K562 (cell line): ENCODE results near the gene PI4K2A. TPM values are rescaled to one million over a fixed set of nuclear protein-coding genes. Genes with fewer than 3 reads are reported as not detected.

Source experiments
- ATAC-seq: fragments of 200-7000 bp; cut with Tn5 transposase; 3 replicates; pipeline ENCODE4 v1.9.1; 2020; ENCODE audit warnings: moderate library complexity
- BruUV-seq: library from RNA; stranded (reverse); fragments of 400-500 nt; replicated peaks from 2 replicates; lab custom pipeline; 2021; lab: Mats Ljungman, UMichigan
- CTCF ChIA-PET: fragments of 300-600 bp; formaldehyde crosslinking; extraction: SDS; loops from one replicate; lab custom pipeline; 2021; ENCODE audit warnings: low intra/inter-chr PET ratio; lab: Yijun Ruan, JAX
- POLR2A ChIA-PET: fragments of 300-600, 350-650 bp; sonication (Branson Sonifier 250); formaldehyde crosslinking; extraction: SDS; loops from one replicate; lab custom pipeline; 2021; ENCODE audit warnings: antibody characterized with exemption, inconsistent platforms; lab: Yijun Ruan, JAX
- DNase-seq, 4 experiments: peaks; one replicate each; pipeline versions ENCODE4 v3.0.0 to v3.0.0-alpha.2; 2011 to 2018; ENCODE audit warnings: low spot score in 3 of 4, mixed read lengths in 3 of 4; ENCODE audit errors: extremely low read depth in 1 of 4
- FAIRE-seq: peaks from 2 replicates; lab custom pipeline; 2011; peaks lifted over from hg19 to GRCh38; lab: Jason Lieb, UNC
- H2AFZ ChIP-seq: 2 replicates; pipeline ENCODE4 v1.6.0; 2011; ENCODE audit warnings: low read depth, low read length, control low read depth, inconsistent platforms
- H3K27ac ChIP-seq: fragments of 200-600 bp; 3 replicates; pipeline ENCODE4 v1.8.0; 2011; ENCODE audit warnings: low read depth, mild to moderate bottlenecking, control low read depth, inconsistent platforms, low read length, moderate library complexity, mixed read lengths; ENCODE audit errors: extremely low read depth
- H3K27me3 ChIP-seq, 2 experiments: fragments of 300-600 bp in 1 of 2; 2 replicates in 1 of 2; 3 replicates in 1 of 2; pipeline versions ENCODE4 v1.6.0 to v1.8.0; 2011; ENCODE audit warnings: inconsistent platforms in 2 of 2, low read length in 2 of 2, mild to moderate bottlenecking in 1 of 2, mixed read lengths in 1 of 2, moderate library complexity in 1 of 2; ENCODE audit not compliant: control insufficient read depth in 2 of 2, insufficient read depth in 2 of 2
- H3K36me3 ChIP-seq: fragments of 300-600 bp; 3 replicates; pipeline ENCODE4 v1.8.0; 2011; ENCODE audit warnings: mild to moderate bottlenecking, low read length, inconsistent platforms; ENCODE audit not compliant: control insufficient read depth, insufficient read depth
- H3K4me1 ChIP-seq, 2 experiments: fragments of 200-600 bp in 1 of 2; replicated peaks in 1 of 2; 2 replicates in 1 of 2; 3 replicates in 1 of 2; pipeline versions ENCODE4 v1.5.1 to v1.8.0; 2011; ENCODE audit warnings: inconsistent platforms in 2 of 2, low read length in 2 of 2, mild to moderate bottlenecking in 1 of 2, mixed read lengths in 1 of 2, moderate library complexity in 1 of 2; ENCODE audit not compliant: control insufficient read depth in 2 of 2, insufficient read depth in 2 of 2
- H3K4me2 ChIP-seq: 2 replicates; pipeline ENCODE4 v1.6.1; 2011; ENCODE audit warnings: low read length, control low read depth, inconsistent platforms, mixed read lengths; ENCODE audit not compliant: insufficient read depth
- H3K4me3 ChIP-seq: fragments of 200-600 bp; sonication (generic), shearing (Covaris generic); 2 replicates; pipeline ENCODE4 v1.5.1; 2016; ENCODE audit warnings: control low read depth, inconsistent platforms
- H3K79me2 ChIP-seq: fragments of 200-600 bp; 3 replicates; pipeline ENCODE4 v1.8.0; 2011; ENCODE audit warnings: low read length, inconsistent platforms; ENCODE audit not compliant: control insufficient read depth, insufficient read depth
- H3K9ac ChIP-seq, 2 experiments: 2 replicates each; pipeline versions ENCODE4 v1.6.0 to v1.6.1; 2011; ENCODE audit warnings: low read depth in 2 of 2, low read length in 2 of 2, control low read depth in 1 of 2, inconsistent platforms in 1 of 2, mild to moderate bottlenecking in 1 of 2, mixed read lengths in 1 of 2; ENCODE audit not compliant: insufficient read depth in 1 of 2
- H3K9me1 ChIP-seq: one replicate; pipeline ENCODE4 v1.6.0; 2011; ENCODE audit warnings: inconsistent platforms, mild to moderate bottlenecking, low read length, moderate library complexity; ENCODE audit not compliant: control insufficient read depth, insufficient read depth
- H3K9me3 ChIP-seq: replicated peaks from 2 replicates; pipeline ENCODE4 v1.5.1; 2011; ENCODE audit warnings: low read depth, low read length, inconsistent platforms; ENCODE audit not compliant: control insufficient read depth, insufficient read depth
- H4K20me1 ChIP-seq: replicated peaks from 2 replicates; pipeline ENCODE4 v1.6.1; 2011; ENCODE audit warnings: low read length, inconsistent platforms, mixed read lengths; ENCODE audit not compliant: control insufficient read depth, insufficient read depth
- GABPB2 ChIP-seq: fragments of 250-450 bp; sonication (Bioruptor Pico); conservative IDR thresholded peaks from 2 replicates; pipeline ENCODE4 v1.5.1; 2021; ENCODE audit warnings: mild to moderate bottlenecking
- GATAD2B ChIP-seq: fragments of 450-650 bp; IDR thresholded peaks from 2 replicates; pipeline ENCODE4 v1.6.1; 2017; ENCODE audit warnings: mild to moderate bottlenecking, borderline replicate concordance
- NELFE ChIP-seq: IDR thresholded peaks from 2 replicates; pipeline ENCODE4 v1.6.1; 2011; ENCODE audit warnings: mild to moderate bottlenecking; ENCODE audit not compliant: insufficient read depth, insufficient read length
- RBM34 ChIP-seq: fragments of 200-400 bp; formaldehyde crosslinking; IDR thresholded peaks from 2 replicates; pipeline ENCODE4 v1.6.1; 2018; ENCODE audit warnings: low read length, borderline replicate concordance; ENCODE audit not compliant: insufficient read depth
- SUPT5H ChIP-seq: fragments of 450-650 bp; IDR thresholded peaks from 2 replicates; pipeline ENCODE4 v1.6.1; 2016
- TEAD2 ChIP-seq: fragments of 450-650 bp; IDR thresholded peaks from 2 replicates; pipeline ENCODE4 v1.6.1; 2016; ENCODE audit warnings: missing genetic modification characterization, control low read depth, missing compliant biosample characterization
- ZNF143 ChIP-seq: sonication (generic); formaldehyde crosslinking; IDR thresholded peaks from 2 replicates; pipeline ENCODE4 v1.9.0; 2022; ENCODE audit warnings: mild to moderate bottlenecking, missing genetic modification reagents
- ZNF263 ChIP-seq: sonication (generic); formaldehyde crosslinking; IDR thresholded peaks from 2 replicates; pipeline ENCODE4 v1.8.0; 2022; ENCODE audit warnings: mild to moderate bottlenecking, missing genetic modification reagents, borderline replicate concordance
- ZNF589 ChIP-seq: fragments of 200-800 bp; sonication (Bioruptor generic); IDR thresholded peaks from 2 replicates; pipeline ENCODE4 v1.6.1; 2016; ENCODE audit warnings: low read depth, missing genetic modification characterization, missing compliant biosample characterization
- WGBS: fragments of 100-300 bp; shearing (Covaris generic); methylation state at CpG from one replicate; pipeline ENCODE4 v1.1.6; 2016; ENCODE audit warnings: low coverage, mixed read lengths; ENCODE audit not compliant: insufficient coverage; ENCODE audit errors: missing lambda C conversion rate; 5-methylcytosine and 5-hydroxymethylcytosine counted together
- in situ Hi-C: fragments of 300-500 bp; cut with MboI; formaldehyde crosslinking; loops from 4 replicates; pipeline ENCODE4 v1.15.0; 2018; ENCODE audit warnings: inconsistent platforms, mixed read lengths
- intact Hi-C: fragments of 100-400 bp; cut with micrococcal nuclease; formaldehyde crosslinking; loops from 2 replicates; pipeline ENCODE4 v1.14.2; 2022
- polyA plus RNA-seq, 8 experiments: library from polyadenylated mRNA; depleted of rRNA in 4 of 8; stranded (reverse) in 5 of 8; unstranded in 3 of 8; fragments of >200 nt; fragmentation: Nextera tagmentation in 2 of 8; fragmentation: Illumina TruSeq in 1 of 8; extraction: Ambion mirVana in 2 of 8; extraction: Trizol in 1 of 8; gene quantifications; 2 replicates each; pipeline versions ENCODE4 v1.2.1 to v1.2.3, GENCODE V29; 2011 to 2014; ENCODE audit warnings: inconsistent platforms in 1 of 8, missing spikeins in 1 of 8
- total RNA-seq, 7 experiments: library from RNA; depleted of rRNA in 6 of 7; stranded (reverse); fragments of >200 nt in 6 of 7; fragmentation: Illumina TruSeq in 2 of 7; extraction: Trizol in 2 of 7; gene quantifications; 2 replicates each; pipeline versions ENCODE4 v1.2.1 to v1.2.3, GENCODE V29; 2011 to 2021; ENCODE audit warnings: low replicate concordance in 1 of 7
- TF ChIP-seq, protein P1 (sequence below), 2 experiments: fragments of 450-650 bp; IDR thresholded peaks; 2 replicates each; pipeline ENCODE4 v1.6.1; 2016; ENCODE audit warnings: mild to moderate bottlenecking in 2 of 2, borderline replicate concordance in 1 of 2, low read depth in 1 of 2, moderate library complexity in 1 of 2

The PI4K2A gene
- total and polyA plus RNA-seq, 9 of the 15 experiments (the other 6 are each of a cell fraction or from before 2014, with no cell fraction given) = 4.4 to 28.4 (median 16.5) TPM

DNA sequence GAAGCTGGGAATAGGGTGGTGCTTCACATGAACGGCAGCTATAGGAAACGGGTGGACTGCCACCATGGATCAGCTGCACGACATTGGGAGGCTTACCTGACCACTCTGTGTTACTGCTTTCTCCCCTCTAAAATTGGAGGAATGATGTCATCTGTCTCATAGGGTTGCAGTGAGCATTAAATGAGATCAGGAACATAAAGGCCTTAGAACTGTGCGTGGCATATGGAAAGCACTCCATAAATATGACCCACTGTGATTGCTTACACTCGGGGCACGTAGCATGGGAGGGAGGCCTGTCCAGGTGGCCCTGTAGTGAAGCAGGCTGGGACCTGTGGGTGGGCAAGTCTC is 41.2 kb upstream of the PI4K2A start:
- intact Hi-C loops = no loop called here
- CTCF ChIA-PET = no interaction called here

More for the DNA sequence above, 41.2 kb upstream of the PI4K2A start:
- H2AFZ ChIP-seq = no peak overlapping the region
- DNase-seq = no peak
- 0 out of 4 replicates have a peak overlapping the region, but pooled peaks of 1 of the 2 experiments have one; percentile 58 for H3K9ac ChIP-seq
- no peak overlapping the region for H3K4me2 ChIP-seq
- no peaks in the 10 kb centered on the region for H3K9me3 ChIP-seq
- FAIRE-seq = no peak
- no peaks in the 10 kb centered on the region for H3K79me2 ChIP-seq
- H3K4me3 ChIP-seq = no peak overlapping the region
- POLR2A ChIA-PET = interaction anchor here (1.4 kb wide), 1 partner anchor 10 kb away, joined by 3 read pairs; no protein-coding TSS in a partner anchor
- no peak for ATAC-seq
- H3K4me1 ChIP-seq = peaks cover 21 to 23% of the 10 kb centered on the region in 2 experiments
- H4K20me1 ChIP-seq = no peaks in the 10 kb centered on the region
- in situ Hi-C loops = no loop called here
- no peaks in the 10 kb centered on the region for H3K9me1 ChIP-seq
- 85% methylated on average over 6 of the region's 6 CpGs for WGBS
- no TSS peak for BruUV-seq
- no peaks in the 10 kb centered on the region for H3K27me3 ChIP-seq
- TF ChIP-seq GABPB2 (CRISPR knock-in tag) = no peak
- TF ChIP-seq ZNF143 (CRISPR knock-in tag) = no peak
- TF ChIP-seq, protein P1, sequence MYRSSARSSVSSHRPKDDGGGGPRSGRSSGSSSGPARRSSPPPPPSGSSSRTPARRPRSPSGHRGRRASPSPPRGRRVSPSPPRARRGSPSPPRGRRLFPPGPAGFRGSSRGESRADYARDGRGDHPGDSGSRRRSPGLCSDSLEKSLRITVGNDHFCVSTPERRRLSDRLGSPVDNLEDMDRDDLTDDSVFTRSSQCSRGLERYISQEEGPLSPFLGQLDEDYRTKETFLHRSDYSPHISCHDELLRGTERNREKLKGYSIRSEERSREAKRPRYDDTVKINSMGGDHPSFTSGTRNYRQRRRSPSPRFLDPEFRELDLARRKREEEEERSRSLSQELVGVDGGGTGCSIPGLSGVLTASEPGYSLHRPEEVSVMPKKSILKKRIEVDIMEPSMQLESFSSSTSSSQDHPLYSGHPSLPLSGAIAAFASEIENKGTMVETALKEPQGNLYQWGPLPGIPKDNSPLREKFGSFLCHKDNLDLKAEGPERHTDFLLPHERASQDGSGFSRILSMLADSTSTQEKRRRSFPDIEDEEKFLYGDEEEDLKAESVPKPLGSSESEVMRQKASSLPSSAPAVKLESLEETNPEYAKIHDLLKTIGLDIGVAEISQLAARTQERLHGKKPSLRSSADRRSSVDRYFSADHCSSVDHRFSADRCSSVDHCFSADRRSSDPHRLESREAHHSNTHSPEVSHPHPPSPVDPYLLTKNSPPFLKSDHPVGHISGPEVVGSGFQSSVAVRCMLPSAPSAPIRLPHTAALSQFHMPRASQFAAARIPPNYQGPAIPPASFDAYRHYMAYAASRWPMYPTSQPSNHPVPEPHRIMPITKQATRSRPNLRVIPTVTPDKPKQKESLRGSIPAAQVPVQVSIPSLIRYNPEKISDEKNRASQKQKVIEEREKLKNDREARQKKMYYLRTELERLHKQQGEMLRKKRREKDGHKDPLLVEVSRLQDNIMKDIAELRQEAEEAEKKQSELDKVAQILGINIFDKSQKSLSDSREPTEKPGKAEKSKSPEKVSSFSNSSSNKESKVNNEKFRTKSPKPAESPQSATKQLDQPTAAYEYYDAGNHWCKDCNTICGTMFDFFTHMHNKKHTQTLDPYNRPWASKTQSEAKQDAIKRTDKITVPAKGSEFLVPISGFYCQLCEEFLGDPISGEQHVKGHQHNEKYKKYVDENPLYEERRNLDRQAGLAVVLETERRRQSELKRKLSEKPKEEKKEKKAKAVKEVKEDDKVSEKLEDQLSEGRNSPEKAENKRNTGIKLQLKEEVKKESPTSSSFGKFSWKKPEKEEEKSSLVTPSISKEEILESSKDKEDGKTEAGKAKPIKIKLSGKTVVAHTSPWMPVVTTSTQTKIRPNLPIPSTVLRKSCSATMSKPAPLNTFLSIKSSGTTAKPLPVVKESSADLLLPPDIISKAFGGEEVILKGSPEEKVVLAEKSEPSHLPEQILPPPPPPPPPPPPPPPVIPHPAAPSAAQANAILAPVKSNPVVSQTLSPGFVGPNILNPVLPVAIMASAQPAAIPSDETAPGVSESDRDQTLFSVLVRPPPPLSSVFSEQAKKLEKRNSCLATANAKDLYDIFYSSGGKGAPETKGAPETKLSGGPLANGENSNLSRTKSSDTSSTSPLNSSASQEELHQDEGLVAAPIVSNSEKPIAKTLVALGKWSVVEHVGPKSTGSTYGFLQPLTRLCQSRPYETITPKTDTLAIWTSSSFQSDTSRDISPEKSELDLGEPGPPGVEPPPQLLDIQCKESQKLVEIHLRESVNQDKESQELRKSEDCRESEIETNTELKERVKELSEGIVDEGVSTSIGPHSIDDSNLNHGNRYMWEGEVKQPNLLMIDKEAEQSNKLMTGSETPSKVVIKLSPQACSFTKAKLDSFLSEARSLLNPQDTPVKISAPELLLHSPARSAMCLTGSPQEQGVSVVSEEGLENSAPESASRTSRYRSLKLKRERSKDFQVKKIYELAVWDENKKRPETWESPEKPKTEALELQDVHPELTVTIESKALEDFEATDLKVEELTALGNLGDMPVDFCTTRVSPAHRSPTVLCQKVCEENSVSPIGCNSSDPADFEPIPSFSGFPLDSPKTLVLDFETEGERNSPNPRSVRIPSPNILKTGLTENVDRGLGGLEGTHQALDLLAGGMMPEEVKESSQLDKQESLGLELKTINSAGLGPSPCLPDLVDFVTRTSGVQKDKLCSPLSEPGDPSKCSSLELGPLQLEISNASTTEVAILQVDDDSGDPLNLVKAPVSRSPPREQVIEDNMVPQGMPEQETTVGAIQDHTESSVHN (IDR thresholded peaks at IDR 0.05; ENCODE audit: borderline replicate concordance in 1 of 2, low read depth in 1 of 2) = no peak
- no peak for TF ChIP-seq RBM34
- no peak for TF ChIP-seq TEAD2 (tag)
- no peak for TF ChIP-seq ZNF263 (CRISPR knock-in tag)
- no peak for TF ChIP-seq SUPT5H
- no peak for TF ChIP-seq GATAD2B
- no peak for TF ChIP-seq NELFE
- TF ChIP-seq ZNF589 (CRISPR knock-in tag) = no peak
- no peak overlapping the region for H3K27ac ChIP-seq
- H3K36me3 ChIP-seq = no peaks in the 10 kb centered on the region
